K562 (cell line): ENCODE results near the gene PARP4. TPM values are rescaled to one million over a fixed set of nuclear protein-coding genes. Genes with fewer than 3 reads are reported as not detected.

Experiments used
- ATAC-seq: fragments of 200-7000 bp; cut with Tn5 transposase; 3 replicates; pipeline ENCODE4 v1.9.1; 2020; ENCODE audit warnings: moderate library complexity
- BruUV-seq: library from RNA; stranded (reverse); fragments of 400-500 nt; replicated peaks from 2 replicates; lab custom pipeline; 2021; lab: Mats Ljungman, UMichigan
- CTCF ChIA-PET: fragments of 300-600 bp; formaldehyde crosslinking; extraction: SDS; loops from one replicate; lab custom pipeline; 2021; ENCODE audit warnings: low intra/inter-chr PET ratio; lab: Yijun Ruan, JAX
- POLR2A ChIA-PET: fragments of 300-600, 350-650 bp; sonication (Branson Sonifier 250); formaldehyde crosslinking; extraction: SDS; loops from one replicate; lab custom pipeline; 2021; ENCODE audit warnings: antibody characterized with exemption, inconsistent platforms; lab: Yijun Ruan, JAX
- DNase-seq, 4 experiments: peaks; one replicate each; pipeline versions ENCODE4 v3.0.0 to v3.0.0-alpha.2; 2011 to 2018; ENCODE audit warnings: low spot score in 3 of 4, mixed read lengths in 3 of 4; ENCODE audit errors: extremely low read depth in 1 of 4
- FAIRE-seq: peaks from 2 replicates; lab custom pipeline; 2011; peaks lifted over from hg19 to GRCh38; lab: Jason Lieb, UNC
- H2AFZ ChIP-seq: 2 replicates; pipeline ENCODE4 v1.6.0; 2011; ENCODE audit warnings: low read depth, low read length, control low read depth, inconsistent platforms
- H3K27ac ChIP-seq: fragments of 200-600 bp; 3 replicates; pipeline ENCODE4 v1.8.0; 2011; ENCODE audit warnings: low read depth, mild to moderate bottlenecking, control low read depth, inconsistent platforms, low read length, moderate library complexity, mixed read lengths; ENCODE audit errors: extremely low read depth
- H3K27me3 ChIP-seq, 2 experiments: fragments of 300-600 bp in 1 of 2; 2 replicates in 1 of 2; 3 replicates in 1 of 2; pipeline versions ENCODE4 v1.6.0 to v1.8.0; 2011; ENCODE audit warnings: inconsistent platforms in 2 of 2, low read length in 2 of 2, mild to moderate bottlenecking in 1 of 2, mixed read lengths in 1 of 2, moderate library complexity in 1 of 2; ENCODE audit not compliant: control insufficient read depth in 2 of 2, insufficient read depth in 2 of 2
- H3K36me3 ChIP-seq: fragments of 300-600 bp; 3 replicates; pipeline ENCODE4 v1.8.0; 2011; ENCODE audit warnings: mild to moderate bottlenecking, low read length, inconsistent platforms; ENCODE audit not compliant: control insufficient read depth, insufficient read depth
- H3K4me1 ChIP-seq, 2 experiments: fragments of 200-600 bp in 1 of 2; replicated peaks in 1 of 2; 2 replicates in 1 of 2; 3 replicates in 1 of 2; pipeline versions ENCODE4 v1.5.1 to v1.8.0; 2011; ENCODE audit warnings: inconsistent platforms in 2 of 2, low read length in 2 of 2, mild to moderate bottlenecking in 1 of 2, mixed read lengths in 1 of 2, moderate library complexity in 1 of 2; ENCODE audit not compliant: control insufficient read depth in 2 of 2, insufficient read depth in 2 of 2
- H3K4me2 ChIP-seq: 2 replicates; pipeline ENCODE4 v1.6.1; 2011; ENCODE audit warnings: low read length, control low read depth, inconsistent platforms, mixed read lengths; ENCODE audit not compliant: insufficient read depth
- H3K4me3 ChIP-seq: fragments of 200-600 bp; sonication (generic), shearing (Covaris generic); 2 replicates; pipeline ENCODE4 v1.5.1; 2016; ENCODE audit warnings: control low read depth, inconsistent platforms
- H3K79me2 ChIP-seq: fragments of 200-600 bp; 3 replicates; pipeline ENCODE4 v1.8.0; 2011; ENCODE audit warnings: low read length, inconsistent platforms; ENCODE audit not compliant: control insufficient read depth, insufficient read depth
- H3K9ac ChIP-seq, 2 experiments: 2 replicates each; pipeline versions ENCODE4 v1.6.0 to v1.6.1; 2011; ENCODE audit warnings: low read depth in 2 of 2, low read length in 2 of 2, control low read depth in 1 of 2, inconsistent platforms in 1 of 2, mild to moderate bottlenecking in 1 of 2, mixed read lengths in 1 of 2; ENCODE audit not compliant: insufficient read depth in 1 of 2
- H3K9me1 ChIP-seq: one replicate; pipeline ENCODE4 v1.6.0; 2011; ENCODE audit warnings: inconsistent platforms, mild to moderate bottlenecking, low read length, moderate library complexity; ENCODE audit not compliant: control insufficient read depth, insufficient read depth
- H3K9me3 ChIP-seq: replicated peaks from 2 replicates; pipeline ENCODE4 v1.5.1; 2011; ENCODE audit warnings: low read depth, low read length, inconsistent platforms; ENCODE audit not compliant: control insufficient read depth, insufficient read depth
- H4K20me1 ChIP-seq: replicated peaks from 2 replicates; pipeline ENCODE4 v1.6.1; 2011; ENCODE audit warnings: low read length, inconsistent platforms, mixed read lengths; ENCODE audit not compliant: control insufficient read depth, insufficient read depth
- CLOCK ChIP-seq: fragments of 250-450 bp; sonication (Bioruptor Pico); IDR thresholded peaks from 2 replicates; pipeline ENCODE4 v1.4.0; 2020; ENCODE audit warnings: mild to moderate bottlenecking, moderate library complexity, borderline replicate concordance
- CREBBP ChIP-seq: IDR thresholded peaks from one replicate; pipeline ENCODE4 v1.6.1; 2012; ENCODE audit warnings: low read depth, mild to moderate bottlenecking, control low read depth, inconsistent platforms, low read length
- DACH1 ChIP-seq: fragments of 450-650 bp; IDR thresholded peaks from 2 replicates; pipeline ENCODE4 v1.6.1; 2018; ENCODE audit not compliant: partially characterized antibody
- DNMT1 ChIP-seq: fragments of 450-650 bp; IDR thresholded peaks from 2 replicates; pipeline ENCODE4 v1.6.1; 2016; ENCODE audit warnings: antibody characterized with exemption, mild to moderate bottlenecking
- E2F3 ChIP-seq: fragments of 250-450 bp; sonication (Bioruptor Pico); IDR thresholded peaks from 2 replicates; pipeline ENCODE4 v1.4.0; 2020; ENCODE audit warnings: mild to moderate bottlenecking
- NR2C1 ChIP-seq, 2 experiments: fragments of 450-650 bp; IDR thresholded peaks; 2 replicates each; pipeline ENCODE4 v1.6.1; 2017; ENCODE audit warnings: mild to moderate bottlenecking in 2 of 2, antibody characterized with exemption in 1 of 2, inconsistent platforms in 1 of 2, missing compliant biosample characterization in 1 of 2, missing genetic modification characterization in 1 of 2
- PTRF ChIP-seq: fragments of 450-650 bp; IDR thresholded peaks from 2 replicates; pipeline ENCODE4 v1.6.1; 2016; ENCODE audit warnings: mild to moderate bottlenecking, missing genetic modification characterization, missing compliant biosample characterization
- RFX7 ChIP-seq: fragments of 250-450 bp; sonication (Bioruptor Pico); IDR thresholded peaks from 2 replicates; pipeline ENCODE4 v1.5.1; 2021; ENCODE audit warnings: mild to moderate bottlenecking
- RHOXF2B ChIP-seq: fragments of 250-450 bp; sonication (Bioruptor Pico); conservative IDR thresholded peaks from 2 replicates; pipeline ENCODE4 v1.5.1; 2021
- SETDB1 ChIP-seq: IDR thresholded peaks from one replicate; pipeline ENCODE4 v1.6.1; 2012; ENCODE audit warnings: low read length, control low read depth, inconsistent platforms
- SIX5 ChIP-seq, 2 experiments: IDR thresholded peaks; 2 replicates each; pipeline ENCODE4 v1.6.1; 2011; ENCODE audit warnings: low read length in 2 of 2, borderline replicate concordance in 1 of 2, low read depth in 1 of 2, mild to moderate bottlenecking in 1 of 2, moderate library complexity in 1 of 2; ENCODE audit not compliant: insufficient read depth in 1 of 2
- SMARCB1 ChIP-seq: IDR thresholded peaks from 2 replicates; pipeline ENCODE4 v1.6.1; 2011; ENCODE audit warnings: improper control_type of control experiment, low read depth; ENCODE audit not compliant: insufficient read length
- SNRNP70 ChIP-seq: fragments of 200-400 bp; formaldehyde crosslinking; optimal IDR thresholded peaks from 2 replicates; pipeline ENCODE3; 2017; ENCODE audit warnings: low read depth, low read length
- ZNF639 ChIP-seq, 2 experiments: fragments of 200-800 bp in 1 of 2; sonication (Bioruptor generic) in 1 of 2; sonication (generic) in 1 of 2; formaldehyde crosslinking in 1 of 2; IDR thresholded peaks in 1 of 2; conservative IDR thresholded peaks in 1 of 2; 2 replicates each; pipeline versions ENCODE4 v1.5.0 to v1.6.1; 2016 to 2020; ENCODE audit warnings: missing compliant biosample characterization in 1 of 2, missing genetic modification characterization in 1 of 2, missing genetic modification reagents in 1 of 2
- WGBS: fragments of 100-300 bp; shearing (Covaris generic); methylation state at CpG from one replicate; pipeline ENCODE4 v1.1.6; 2016; ENCODE audit warnings: low coverage, mixed read lengths; ENCODE audit not compliant: insufficient coverage; ENCODE audit errors: missing lambda C conversion rate; 5-methylcytosine and 5-hydroxymethylcytosine counted together
- in situ Hi-C: fragments of 300-500 bp; cut with MboI; formaldehyde crosslinking; loops from 4 replicates; pipeline ENCODE4 v1.15.0; 2018; ENCODE audit warnings: inconsistent platforms, mixed read lengths
- intact Hi-C: fragments of 100-400 bp; cut with micrococcal nuclease; formaldehyde crosslinking; loops from 2 replicates; pipeline ENCODE4 v1.14.2; 2022
- polyA plus RNA-seq, 8 experiments: library from polyadenylated mRNA; depleted of rRNA in 4 of 8; stranded (reverse) in 5 of 8; unstranded in 3 of 8; fragments of >200 nt; fragmentation: Nextera tagmentation in 2 of 8; fragmentation: Illumina TruSeq in 1 of 8; extraction: Ambion mirVana in 2 of 8; extraction: Trizol in 1 of 8; gene quantifications; 2 replicates each; pipeline versions ENCODE4 v1.2.1 to v1.2.3, GENCODE V29; 2011 to 2014; ENCODE audit warnings: inconsistent platforms in 1 of 8, missing spikeins in 1 of 8
- total RNA-seq, 7 experiments: library from RNA; depleted of rRNA in 6 of 7; stranded (reverse); fragments of >200 nt in 6 of 7; fragmentation: Illumina TruSeq in 2 of 7; extraction: Trizol in 2 of 7; gene quantifications; 2 replicates each; pipeline versions ENCODE4 v1.2.1 to v1.2.3, GENCODE V29; 2011 to 2021; ENCODE audit warnings: low replicate concordance in 1 of 7
- TF ChIP-seq, protein P1 (sequence below): conservative IDR thresholded peaks from 2 replicates; pipeline ENCODE4 v1.6.1; 2011; ENCODE audit warnings: low read depth, mild to moderate bottlenecking, low read length; ENCODE audit not compliant: control insufficient read depth

The PARP4 gene
- total and polyA plus RNA-seq, 9 of the 15 experiments (the other 6 are each of a cell fraction or from before 2014, with no cell fraction given), result 6.3 to 26.3 (median 18.8) TPM

- TF ChIP-seq RHOXF2B (CRISPR knock-in tag), result no peak
- no peak for TF ChIP-seq SMARCB1
- TF ChIP-seq, all 486 proteins: peak for 0
Observed at GRCh38 chr13:24528816-24529398, 16.3 kb upstream of the PARP4 start (continued).

DNA sequence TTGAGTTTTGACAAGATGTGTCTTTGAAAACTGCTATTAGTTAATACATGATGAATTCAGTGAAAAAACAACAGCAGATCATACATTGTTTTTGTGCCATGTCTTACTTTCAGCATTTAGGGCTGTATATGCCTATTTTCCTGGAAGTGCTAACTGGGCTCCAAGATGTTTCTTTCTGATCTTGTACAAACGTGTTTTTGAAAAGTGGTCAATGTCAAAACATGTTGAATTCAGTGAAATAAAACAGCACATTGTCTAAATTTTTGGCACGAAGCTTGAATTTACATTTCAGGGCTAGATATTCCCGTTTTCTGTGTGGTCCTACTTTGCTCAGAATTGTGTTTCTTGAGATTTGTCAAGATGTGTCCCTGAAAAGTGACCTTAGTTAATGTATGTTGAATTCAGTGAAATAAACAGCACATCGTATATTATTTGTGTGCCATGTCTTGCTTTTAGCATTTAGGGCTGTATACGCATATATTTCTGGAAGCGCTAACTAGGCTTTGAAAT lies 14.7 kb upstream of the PARP4 start:
- H3K79me2 ChIP-seq, result no peaks in the 10 kb centered on the region
- no peaks in the 10 kb centered on the region for H4K20me1 ChIP-seq
- intact Hi-C loops (no loop called here), in situ Hi-C loops (no loop called here)
- no peak overlapping the region for H2AFZ ChIP-seq
- H3K9me3 ChIP-seq, result no peaks in the 10 kb centered on the region
- no peaks in the 10 kb centered on the region for H3K9me1 ChIP-seq
- BruUV-seq, result no TSS peak
- no peaks in the 10 kb centered on the region for H3K36me3 ChIP-seq
- ChIA-PET CTCF (no interaction called here), POLR2A (interaction anchor here (0.6 kb wide), 1 partner anchor 10 kb away, joined by 3 read pairs; no protein-coding TSS in a partner anchor)
- H3K27me3 ChIP-seq, result 0 out of 5 replicates have a peak, but pooled peaks cover 0 to 4% of the 10 kb centered on the region in 2 experiments
- FAIRE-seq (no peak), ATAC-seq (no peak), DNase-seq (no peak)
- no peak overlapping the region for H3K4me3 ChIP-seq
- no peak overlapping the region for H3K4me2 ChIP-seq
- 48% methylated on average over 6 of the region's 6 CpGs for WGBS
- H3K9ac ChIP-seq, result no peak overlapping the region
- no peaks in the 10 kb centered on the region for H3K4me1 ChIP-seq
- no peak overlapping the region for H3K27ac ChIP-seq
- no peak for TF ChIP-seq CREBBP
- TF ChIP-seq SETDB1, result no peak
- TF ChIP-seq PTRF (tag), result no peak
- no peak for TF ChIP-seq RFX7 (CRISPR knock-in tag)
- no peak for TF ChIP-seq ZNF639 (CRISPR knock-in tag; conservative IDR thresholded peaks at IDR 0.05 in 1 of 2, IDR thresholded peaks at IDR 0.05 in 1 of 2)
- TF ChIP-seq DNMT1, result no peak
- TF ChIP-seq NR2C1 (IDR thresholded peaks at IDR 0.05), result no peak
- TF ChIP-seq NR2C1 (tag; IDR thresholded peaks at IDR 0.05), result no peak
- TF ChIP-seq SIX5 (IDR thresholded peaks at IDR 0.05; ENCODE audit: borderline replicate concordance in 1 of 2, insufficient read depth in 1 of 2, low read depth in 1 of 2, low read length in 2 of 2), result no peak
- TF ChIP-seq, protein P1, sequence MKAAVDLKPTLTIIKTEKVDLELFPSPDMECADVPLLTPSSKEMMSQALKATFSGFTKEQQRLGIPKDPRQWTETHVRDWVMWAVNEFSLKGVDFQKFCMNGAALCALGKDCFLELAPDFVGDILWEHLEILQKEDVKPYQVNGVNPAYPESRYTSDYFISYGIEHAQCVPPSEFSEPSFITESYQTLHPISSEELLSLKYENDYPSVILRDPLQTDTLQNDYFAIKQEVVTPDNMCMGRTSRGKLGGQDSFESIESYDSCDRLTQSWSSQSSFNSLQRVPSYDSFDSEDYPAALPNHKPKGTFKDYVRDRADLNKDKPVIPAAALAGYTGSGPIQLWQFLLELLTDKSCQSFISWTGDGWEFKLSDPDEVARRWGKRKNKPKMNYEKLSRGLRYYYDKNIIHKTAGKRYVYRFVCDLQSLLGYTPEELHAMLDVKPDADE, result no peak
- TF ChIP-seq SNRNP70, result no peak
- no peak for TF ChIP-seq E2F3 (CRISPR knock-in tag)
- TF ChIP-seq CLOCK (CRISPR knock-in tag), result no peak
- TF ChIP-seq DACH1, result no peak
